ELF-1 (cell line): ENCODE data around the gene AIG1.
"Not testable (repeated sequence)": the region's sequence is repeated elsewhere in the genome, so short reads cannot be mapped to it uniquely, and the experiment has no call there.

Experiments
- DNase-seq: peaks from one replicate; pipeline ENCODE4 v3.0.0-alpha.2; 2016; ENCODE audit warnings: low read depth, low spot score

Gene AIG1

DNA sequence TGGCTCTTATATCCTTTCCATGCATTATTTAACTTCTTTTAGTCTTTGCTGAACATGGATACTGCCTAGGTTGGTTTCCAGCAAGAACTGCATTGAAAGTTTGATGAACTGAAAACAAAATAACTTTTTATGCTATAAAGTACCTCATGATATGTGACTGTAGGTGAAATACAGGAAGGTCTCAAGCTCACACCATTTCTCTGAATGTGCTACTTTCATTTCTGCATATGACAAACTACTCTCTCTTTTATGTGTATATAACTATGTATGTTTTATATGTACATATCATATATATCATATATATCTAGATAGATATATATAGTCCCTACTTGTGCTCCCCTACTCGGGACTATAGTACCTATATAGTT lies 65.9 kb downstream of the AIG1 start:
- DNase-seq = no peak

DNA sequence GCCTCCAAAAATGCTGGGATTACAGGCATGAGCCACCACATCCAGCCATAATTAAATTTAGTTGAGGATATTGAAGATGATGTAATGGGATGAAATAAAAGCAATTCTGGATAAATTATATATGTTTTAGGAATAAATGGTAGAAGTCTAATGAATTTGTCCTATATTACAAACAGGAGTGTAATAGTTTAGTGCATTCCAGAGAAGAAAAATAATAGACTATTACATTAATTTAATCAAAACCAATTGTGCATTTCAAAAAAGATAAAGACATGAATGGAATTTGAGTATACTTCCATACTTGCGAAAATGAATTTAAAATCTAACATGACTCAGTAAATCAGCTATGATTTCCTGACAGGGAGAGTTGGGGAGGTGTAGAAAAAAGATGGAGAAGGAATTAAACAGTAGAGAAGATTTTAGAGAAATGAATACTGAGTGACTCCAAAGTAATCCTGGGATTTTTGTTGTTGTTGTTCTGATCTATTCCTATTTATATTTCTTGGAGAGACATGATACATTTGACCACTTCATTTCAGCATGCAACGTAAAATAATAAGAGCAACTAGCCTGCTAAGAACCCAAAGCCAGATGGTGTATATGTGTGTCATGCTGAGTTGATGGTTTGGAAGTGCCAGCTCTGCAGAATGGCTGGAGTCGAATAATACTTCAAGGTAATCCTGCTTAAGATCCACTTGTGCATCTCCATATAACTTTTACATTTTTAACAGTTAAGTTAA lies 67.4 kb downstream of the AIG1 start:
- DNase-seq = no peak

DNA sequence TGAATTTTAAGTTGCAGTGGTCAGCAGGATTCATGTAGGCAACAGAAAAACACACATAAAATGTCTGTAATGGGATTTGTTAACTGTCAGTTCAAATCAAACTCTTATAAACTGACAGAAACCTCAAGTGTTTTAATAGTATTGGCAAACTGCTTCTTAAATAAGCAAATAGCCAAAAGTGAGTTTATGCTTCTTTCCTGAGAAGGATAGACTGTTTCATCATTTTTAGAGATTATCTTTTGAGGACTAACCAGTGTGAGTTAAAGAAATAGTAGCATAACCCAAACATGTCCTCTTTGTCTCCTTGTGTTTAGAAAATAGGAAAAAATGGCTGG lies 68.0 kb downstream of the AIG1 start:
- DNase-seq = no peak

DNA sequence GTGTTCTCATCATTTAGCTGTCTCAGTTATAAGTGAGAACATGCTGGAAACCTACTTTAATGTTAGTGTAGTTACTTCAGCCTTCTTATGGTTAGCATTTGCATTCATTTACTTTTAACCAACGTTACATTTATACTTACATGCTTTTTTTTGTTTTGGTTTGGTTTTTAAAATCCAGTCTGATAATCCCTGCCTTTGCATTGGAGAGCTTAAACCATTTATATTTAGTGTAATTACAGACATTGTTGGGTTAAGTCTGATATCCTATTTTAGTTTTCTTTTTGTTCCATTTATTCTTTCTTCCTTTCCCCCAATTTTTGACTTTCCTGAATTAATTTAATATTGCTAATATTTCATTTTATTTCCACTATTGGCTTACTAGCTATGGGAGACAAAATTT lies 70.2 kb downstream of the AIG1 start:
- no peak for DNase-seq

DNA sequence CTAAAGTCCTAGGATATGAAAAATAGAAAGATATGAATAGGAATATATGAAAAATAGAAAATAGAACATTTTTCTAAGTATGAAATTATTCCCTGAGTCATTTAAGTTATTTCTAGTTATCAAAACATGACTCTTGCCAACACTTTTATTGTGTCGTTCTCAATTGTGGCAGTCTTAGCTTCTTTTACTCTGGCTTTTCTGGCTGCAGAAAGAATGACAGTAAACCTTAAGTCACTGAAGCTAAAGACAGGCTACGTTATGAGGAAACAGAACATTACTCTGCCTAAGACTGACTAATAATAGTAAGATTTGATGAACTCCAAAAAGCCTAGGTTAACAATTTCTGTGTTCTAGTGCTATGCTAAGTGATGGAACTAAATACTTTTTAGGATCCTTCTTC lies 74.6 kb downstream of the AIG1 start:
- DNase-seq = no peak

DNA sequence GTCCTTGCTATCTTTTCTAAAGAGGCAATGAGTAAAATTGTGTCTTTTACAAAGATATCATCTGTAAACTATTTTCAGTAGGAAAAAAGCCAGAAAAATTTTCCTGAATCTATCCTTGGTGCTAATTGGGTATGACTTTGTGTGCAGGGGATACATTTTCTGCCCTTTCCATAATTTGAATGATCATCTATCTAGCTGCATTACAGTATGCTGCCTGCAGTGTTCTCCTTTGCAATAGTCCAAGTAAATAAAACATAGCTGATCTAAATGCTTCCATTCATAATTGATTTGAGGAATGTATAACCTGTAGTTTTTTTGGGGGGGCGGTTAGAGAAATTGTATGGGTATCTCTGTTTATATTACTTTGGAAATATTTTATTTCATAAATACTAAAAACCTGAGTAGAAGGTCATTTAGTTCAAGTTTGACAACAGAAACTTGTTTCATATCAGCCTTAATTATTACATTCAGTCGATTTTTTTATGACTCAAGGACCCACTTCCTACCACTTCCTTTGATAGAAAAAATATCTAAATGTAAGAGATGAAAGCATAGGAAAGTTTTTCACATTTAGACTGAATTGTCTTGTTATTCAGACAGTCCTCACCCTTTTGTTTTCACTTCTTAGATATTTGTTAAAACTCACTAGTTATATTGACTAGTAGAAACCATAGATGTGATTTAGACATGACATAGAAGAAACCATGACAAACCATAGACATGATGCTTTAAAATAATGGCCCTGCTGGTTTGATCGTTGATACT lies 75.3 kb downstream of the AIG1 start:
- DNase-seq = no peak

DNA sequence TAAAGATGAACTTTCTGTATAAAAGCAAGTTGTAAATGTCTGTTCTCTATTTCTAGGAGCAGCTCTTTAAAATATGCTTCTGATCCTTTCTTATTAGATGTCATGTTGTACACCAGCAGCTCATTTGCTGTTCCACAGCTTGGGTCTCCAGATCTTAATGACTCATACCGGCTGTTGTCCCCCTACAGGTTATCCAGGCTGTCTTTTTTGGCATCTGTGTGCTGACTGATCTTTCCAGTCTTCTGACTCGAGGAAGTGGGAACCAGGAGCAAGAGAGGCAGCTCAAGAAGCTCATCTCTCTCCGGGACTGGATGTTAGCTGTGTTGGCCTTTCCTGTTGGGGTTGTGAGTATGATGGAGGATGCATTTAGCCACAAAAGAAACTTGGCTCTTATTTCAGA lies 76.0 kb downstream of the AIG1 start:
- peak; percentile 3 for DNase-seq

DNA sequence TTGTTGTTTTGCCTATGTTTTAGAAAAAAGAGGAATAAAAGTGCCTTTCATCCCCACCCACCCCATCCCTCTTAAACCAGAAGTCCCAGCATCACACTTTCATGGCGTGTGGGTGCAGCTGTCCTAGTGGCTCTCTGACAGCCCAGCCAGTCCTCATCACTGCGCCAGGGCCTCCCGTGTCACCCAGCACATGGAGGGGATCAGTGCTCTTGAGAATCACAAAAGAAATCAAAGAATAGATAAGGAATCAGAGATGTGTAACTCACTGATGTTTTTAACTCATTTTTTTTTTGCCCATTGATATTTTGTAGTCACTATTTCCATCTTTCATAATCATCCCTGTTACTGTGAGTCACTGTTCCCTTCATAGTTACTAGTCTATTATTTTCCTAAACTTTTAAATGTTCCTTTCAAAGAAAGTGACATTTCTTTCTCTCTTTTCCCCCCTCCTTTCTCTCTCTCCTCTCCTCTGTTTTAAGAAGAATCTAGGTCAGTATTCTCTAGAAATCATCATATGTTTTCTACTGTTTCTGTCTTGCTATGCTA lies 78.6 kb downstream of the AIG1 start:
- DNase-seq = no peak

DNA sequence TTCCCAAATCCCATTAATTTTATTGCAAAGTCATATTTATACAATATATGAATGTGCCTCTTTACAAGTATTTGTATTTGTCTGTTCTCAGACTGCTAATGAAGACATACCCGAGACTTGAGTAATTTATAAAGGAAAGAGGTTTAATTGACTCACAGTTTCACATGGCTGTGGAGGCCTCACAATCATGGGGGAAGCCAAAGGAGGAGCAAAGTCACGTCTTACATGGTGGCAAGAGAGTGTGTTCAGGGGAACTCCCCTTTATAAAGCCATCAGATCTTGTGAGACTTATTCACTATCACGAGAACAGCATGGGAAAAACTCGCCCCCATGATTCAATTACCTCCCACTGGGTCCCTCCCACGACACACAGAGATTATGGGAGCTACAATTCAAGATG lies 79.2 kb downstream of the AIG1 start:
- DNase-seq = not testable (repeated sequence)

DNA sequence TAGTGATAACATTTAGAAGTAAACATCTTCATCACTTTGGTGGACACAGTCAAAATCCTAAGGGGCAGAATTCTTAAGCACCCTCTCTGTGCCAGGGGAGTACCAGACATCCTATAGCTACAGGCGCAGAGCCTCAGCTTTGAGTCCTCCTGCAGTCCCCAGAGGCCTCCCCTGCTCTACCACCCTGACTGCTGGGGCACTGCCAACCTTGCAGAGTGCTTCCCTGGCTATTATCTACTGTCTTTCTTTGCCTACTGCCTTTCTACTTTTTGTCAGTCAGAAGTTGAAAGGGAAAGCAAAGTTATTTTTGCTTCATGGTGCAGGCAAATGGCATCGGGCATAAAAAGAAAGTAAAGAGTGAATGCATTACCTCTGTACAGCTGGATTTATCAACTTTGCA lies 80.1 kb downstream of the AIG1 start:
- DNase-seq = no peak

DNA sequence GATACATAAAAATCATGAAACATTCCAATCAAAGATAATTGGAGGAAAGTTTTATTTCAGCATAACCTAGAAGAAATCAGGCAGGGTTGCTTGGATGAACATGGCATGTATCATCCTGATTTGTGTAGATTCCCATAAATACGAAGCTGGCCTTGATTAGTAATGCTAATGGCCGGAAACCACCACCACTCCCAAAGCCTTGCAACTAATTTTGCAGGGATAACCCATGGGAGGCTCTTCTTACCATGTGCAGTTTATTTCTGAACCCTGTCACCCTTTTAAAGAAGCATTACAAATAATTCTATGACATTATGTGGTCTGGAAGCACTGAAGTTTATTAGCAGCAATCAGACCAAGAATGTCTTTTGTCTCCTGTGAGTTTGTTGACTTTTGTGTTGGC lies 80.8 kb downstream of the AIG1 start:
- no peak for DNase-seq

DNA sequence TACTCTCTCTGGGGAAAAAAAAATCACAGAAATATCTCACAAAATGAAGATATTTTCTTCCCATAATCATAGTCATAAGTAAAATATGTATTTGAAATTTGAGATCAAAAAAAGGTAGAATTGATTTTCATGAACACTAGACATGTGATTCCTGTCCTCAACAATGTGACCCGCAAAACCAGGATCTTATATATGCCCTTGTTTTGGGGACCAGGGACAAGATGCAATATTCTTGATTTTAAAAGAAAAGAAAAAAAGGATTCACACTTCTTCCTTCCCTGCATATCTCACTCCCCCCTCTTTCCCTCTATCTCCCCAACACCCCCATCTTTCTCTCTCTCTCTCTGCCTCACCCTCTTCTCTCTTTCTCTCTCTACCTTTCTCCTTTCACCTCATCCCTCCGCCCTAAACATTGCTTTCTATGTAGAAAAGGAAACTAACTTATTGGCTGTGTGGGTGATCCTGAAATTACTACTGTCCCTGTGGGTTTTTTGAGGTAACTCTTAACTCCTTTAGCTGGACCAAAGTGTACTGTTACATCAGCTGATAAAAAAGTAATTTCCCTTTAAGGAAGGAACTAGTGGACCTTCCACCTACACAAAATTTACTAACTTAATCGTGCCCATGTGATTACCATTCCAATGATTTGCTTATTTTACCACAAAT lies 85.6 kb downstream of the AIG1 start:
- DNase-seq = no peak

DNA sequence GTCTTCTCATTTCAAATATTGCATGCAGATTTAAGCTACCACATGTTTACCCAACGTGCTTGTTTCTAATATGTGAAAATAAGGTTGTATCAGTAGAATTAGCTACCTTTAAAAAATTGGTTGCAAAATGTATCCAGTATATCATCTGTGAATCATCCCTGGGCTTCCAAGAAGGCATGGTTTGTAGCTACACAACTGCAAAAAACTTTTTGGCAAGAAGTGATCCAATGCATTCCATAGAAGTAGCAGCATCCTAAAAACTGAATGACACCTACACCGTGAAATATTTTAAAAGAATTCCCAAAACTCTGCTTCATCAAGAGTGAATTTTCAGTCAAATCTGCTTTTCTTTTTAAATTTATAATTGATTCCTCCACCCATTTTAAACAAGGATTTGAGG lies 89.1 kb downstream of the AIG1 start:
- no peak for DNase-seq

DNA sequence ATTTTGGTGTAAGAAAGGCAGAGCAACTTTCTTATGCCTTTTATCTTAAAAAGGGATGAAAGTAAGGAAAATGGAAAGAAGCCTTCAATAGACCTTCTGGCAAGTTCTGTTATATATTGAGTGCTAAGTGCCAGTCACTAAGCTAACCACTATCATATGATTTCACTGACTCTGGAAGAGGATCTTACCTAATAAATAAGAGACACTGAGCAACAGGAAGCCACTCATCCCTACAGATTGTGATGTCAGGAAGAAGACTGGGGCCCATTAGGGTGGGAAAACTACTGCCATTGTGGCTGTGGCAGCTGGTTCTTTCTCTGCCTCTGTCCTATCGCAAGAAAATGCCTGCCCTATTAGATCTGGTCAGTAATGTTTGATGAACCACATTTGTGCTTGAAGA lies 89.6 kb downstream of the AIG1 start:
- DNase-seq = no peak

DNA sequence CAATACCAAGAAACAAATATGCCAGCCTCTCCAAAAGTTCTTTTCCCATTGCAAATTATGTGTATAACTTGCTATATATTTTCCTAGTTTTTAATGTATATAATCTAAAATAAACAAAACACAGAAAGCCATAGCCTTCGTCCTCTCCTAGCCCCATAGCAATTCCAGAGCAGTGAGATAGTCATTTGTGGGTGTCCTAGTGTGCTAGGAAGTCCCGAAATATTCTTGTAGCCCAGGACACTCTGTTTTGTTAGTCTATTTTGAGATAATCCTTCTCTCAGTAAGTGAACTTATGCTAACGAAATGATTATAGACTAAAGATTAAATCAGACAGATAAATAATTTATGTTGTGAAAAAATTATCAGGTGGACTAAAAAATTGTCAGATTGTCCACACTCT lies 90.7 kb downstream of the AIG1 start:
- no peak for DNase-seq

DNA sequence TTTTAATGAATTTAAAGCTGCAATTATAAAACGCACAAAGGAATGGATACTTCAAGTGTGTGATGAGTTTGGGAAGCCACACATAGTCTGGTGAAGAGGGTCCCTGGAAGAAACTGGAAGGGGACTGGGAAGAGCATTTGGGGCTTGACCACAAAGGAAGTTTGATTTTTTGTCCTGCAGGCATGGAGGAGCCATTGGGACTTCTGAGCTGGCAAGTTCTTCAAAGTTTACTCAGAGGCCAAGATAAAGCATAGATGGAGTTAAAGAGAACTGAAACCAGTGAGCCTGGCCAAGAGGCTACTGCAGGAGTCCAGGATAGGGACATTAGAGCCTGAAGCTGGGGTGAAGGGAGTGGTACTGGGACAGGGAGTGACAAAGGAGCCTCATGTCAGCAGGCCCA lies 95.0 kb downstream of the AIG1 start:
- DNase-seq = no peak

DNA sequence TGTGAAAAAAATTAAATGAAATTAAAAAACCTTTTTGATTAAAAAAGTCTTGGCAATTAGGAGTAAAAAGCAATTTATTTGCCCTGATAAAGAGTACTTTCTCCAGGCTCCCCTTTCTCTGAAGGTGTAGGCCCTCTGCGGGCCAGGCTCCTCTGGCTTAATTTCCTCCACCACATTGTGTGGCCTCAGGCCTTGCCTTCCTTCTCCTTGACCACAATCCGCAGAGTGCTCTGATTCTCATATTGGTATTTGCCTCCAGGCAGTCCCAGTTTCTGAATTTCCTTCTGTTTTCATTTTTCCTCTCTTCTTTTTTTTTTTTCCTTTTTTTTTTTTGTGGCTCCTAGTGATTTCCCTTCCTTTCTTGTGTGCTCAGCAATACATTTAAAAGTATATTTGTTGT lies 96.4 kb downstream of the AIG1 start:
- DNase-seq = peak; percentile 34

DNA sequence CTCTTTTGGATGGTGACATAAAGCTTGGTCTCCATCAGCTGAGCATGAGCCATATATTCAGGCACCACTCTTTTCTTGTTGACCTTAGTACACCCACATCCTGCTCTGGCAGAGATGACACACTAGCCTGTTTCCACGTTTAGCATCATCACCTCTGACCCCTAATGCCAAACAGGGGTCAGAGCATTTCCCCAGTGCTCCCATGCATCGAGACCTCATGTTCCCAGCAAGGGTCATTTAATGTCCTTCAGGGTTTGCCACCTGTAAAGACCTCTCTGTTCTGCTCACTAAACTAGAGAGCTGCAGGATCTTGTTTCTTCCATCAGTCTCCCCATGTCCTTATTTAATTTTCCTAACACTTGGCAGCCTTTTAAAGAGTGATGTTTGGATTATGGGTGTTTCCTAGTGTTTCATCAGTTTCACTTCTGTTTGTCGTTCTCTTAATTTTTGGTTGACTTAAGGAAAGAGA lies 97.5 kb downstream of the AIG1 start:
- no peak for DNase-seq

DNA sequence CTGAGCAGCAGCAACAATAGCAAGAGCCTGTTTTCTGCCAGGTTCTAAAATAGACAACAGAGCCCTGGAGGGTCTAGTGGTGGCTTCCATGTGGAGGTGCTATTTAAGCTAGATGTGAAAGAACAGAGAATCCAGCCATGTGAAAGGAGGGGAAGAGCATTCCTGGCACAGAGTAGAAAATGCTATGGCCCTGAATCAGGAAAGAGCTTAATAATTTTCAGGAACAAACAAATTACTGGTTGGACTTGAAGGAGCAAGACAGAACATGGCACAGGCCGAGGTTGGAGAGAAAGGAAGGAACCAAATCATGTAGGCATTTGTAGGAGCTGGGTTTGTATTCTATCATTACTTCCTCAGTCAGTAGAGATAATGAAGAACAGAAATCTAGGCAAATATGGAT lies 98.3 kb downstream of the AIG1 start:
- DNase-seq = no peak

DNA sequence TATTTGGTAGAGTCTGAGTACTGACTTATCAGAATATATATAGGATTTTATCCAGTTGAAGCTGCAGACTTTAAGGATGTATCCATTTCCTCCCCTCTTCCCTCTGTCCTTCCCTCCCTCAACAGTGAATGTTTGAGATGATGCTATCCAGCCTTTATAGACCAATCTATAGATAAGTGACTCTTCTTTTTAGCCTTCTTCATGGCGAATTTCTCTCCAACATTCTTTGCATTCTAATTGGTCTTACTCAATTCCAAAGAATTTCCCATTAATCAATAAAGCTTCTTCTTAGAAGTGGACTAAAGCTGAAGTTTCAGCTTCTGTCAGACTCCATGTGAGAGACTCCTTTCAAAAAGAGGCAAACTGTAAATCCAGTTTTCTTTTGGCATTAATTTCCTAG lies 99.3 kb downstream of the AIG1 start:
- no peak for DNase-seq

DNA sequence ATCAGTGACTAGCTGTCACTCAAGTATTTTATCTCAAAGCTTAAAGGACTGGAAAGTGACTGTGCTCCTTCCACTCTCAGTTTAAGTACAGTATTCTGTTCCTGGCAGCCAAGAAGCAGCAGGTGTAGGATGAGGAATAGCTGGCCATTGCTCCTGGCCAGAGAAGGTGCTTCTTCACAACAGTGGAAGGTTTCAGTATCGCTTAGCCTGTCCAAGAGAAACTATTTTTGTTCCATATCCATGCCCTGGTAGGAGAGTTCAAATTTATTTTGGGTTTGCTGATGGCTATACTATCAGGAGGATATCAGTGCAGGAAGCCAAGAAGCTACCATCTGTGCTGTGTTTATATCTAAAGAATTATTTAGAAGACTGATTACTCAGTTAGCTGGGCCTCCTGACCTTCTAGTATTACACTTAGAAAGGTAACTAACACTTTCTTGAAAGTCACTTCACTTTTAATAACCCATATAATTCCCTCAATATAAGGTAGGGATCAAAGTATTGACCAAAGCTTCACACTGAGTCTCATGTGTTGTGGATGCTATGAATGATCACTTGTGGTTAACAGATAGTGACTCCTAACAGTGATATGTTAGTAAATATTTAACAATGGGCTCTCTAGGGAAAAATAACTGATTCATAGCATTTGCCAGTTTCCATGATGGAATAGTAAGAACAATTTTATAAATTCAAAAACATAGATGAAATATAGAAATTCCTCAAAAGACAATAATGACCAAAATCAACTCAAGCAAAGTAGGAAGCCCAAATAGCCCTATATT lies 99.9 kb downstream of the AIG1 start:
- no peak for DNase-seq

DNA sequence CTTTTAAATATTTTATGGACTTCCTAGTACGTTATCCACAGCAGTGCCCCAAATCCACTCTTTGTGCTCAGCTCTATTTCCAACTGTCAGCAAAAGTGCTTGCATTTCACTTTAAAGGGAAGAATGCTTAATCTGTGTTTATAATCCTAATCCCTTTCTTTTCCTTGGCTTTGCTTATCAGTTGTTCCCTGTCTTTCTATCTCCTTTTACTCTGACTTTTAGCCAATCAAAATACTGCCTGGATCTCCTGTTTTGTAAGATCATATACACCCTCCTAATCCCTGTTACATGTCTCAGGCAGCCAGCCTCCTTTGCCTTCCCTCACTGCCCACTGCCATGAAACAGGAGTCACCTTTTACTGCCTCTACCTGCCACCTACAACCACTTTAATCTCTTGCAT lies 102.9 kb downstream of the AIG1 start:
- no peak for DNase-seq
